Measurements from ENCODE around the gene CNEP1R1. TPM values are rescaled to one million over a fixed set of nuclear protein-coding genes. Genes with fewer than 3 reads are reported as not detected.

Gene CNEP1R1
- 8.6 TPM for polyA plus RNA-seq (2013, experiment 1 of 2)
- polyA plus RNA-seq (2013, experiment 2 of 2), result 7.9 TPM

- no peaks in the 10 kb centered on the region for H3K4me1 ChIP-seq (ENCODE audit: control insufficient read depth, low read depth, low read length)
- H4K5ac ChIP-seq (ENCODE audit: low read length), result no peak within 1 kb of the TSS
- peak within 1 kb of the TSS; percentile 94 for H3K4me2 ChIP-seq (ENCODE audit: low read length)
- WGBS (ENCODE audit: extremely low coverage, insufficient coverage, low lambda C conversion rate), result no CpG with 5 or more reads among the region's 65 CpGs
- peak within 1 kb of the TSS; percentile 25 for H3K27ac ChIP-seq (ENCODE audit: low read depth, low read length)
- H3K18ac ChIP-seq (ENCODE audit: low read length), result peak within 1 kb of the TSS; percentile 77
- H3K79me1 ChIP-seq (ENCODE audit: low read length), result peaks cover 7% of the 10 kb centered on the region
- peak within 1 kb of the TSS; percentile 95 for H3K56ac ChIP-seq (ENCODE audit: low read length)
- peak within 1 kb of the TSS; percentile 96 for H3K9ac ChIP-seq (ENCODE audit: low read length)
- peak within 1 kb of the TSS; percentile 37 for H3K23ac ChIP-seq (ENCODE audit: low read length)
- H3K79me2 ChIP-seq (ENCODE audit: control insufficient read depth, insufficient read depth, low read length), result peaks cover 11% of the 10 kb centered on the region
- H2AK5ac ChIP-seq (ENCODE audit: low read length), result no peak within 1 kb of the TSS
- no peak within 1 kb of the TSS for H2BK5ac ChIP-seq (ENCODE audit: low read length)
- H2BK15ac ChIP-seq (replicated peaks; ENCODE audit: low read depth), result no peak within 1 kb of the TSS
- no peaks in the 10 kb centered on the region for H3K27me3 ChIP-seq (ENCODE audit: insufficient read depth, low read length, poor library complexity)
- H4K8ac ChIP-seq (ENCODE audit: low read depth, low read length), result peak within 1 kb of the TSS; percentile 77
- H2BK120ac ChIP-seq (ENCODE audit: low read depth, low read length), result no peak within 1 kb of the TSS
- peak within 1 kb of the TSS; percentile 97 for H3K4me3 ChIP-seq (ENCODE audit: low read length)
- DNase-seq, result peak; percentile 99
- H3K4ac ChIP-seq (ENCODE audit: low read depth, low read length), result no peak within 1 kb of the TSS
- no peaks in the 10 kb centered on the region for H3K36me3 ChIP-seq (ENCODE audit: control insufficient read depth, insufficient read depth, low read length)
Observed at GRCh38 chr16:50024684-50025536, at the start of gene CNEP1R1. TSS of gene CNEP1R1 (plus strand) at chr16:50025225. CDS start at chr16:50025316, 91 bp downstream.

GRCh38 chr16:49977427-49977826 lies 47.6 kb upstream of the CNEP1R1 start:
- DNase-seq, result no peak
- no peaks in the 10 kb centered on the region for H3K36me3 ChIP-seq (ENCODE audit: control insufficient read depth, insufficient read depth, low read length)
- H4K8ac ChIP-seq (ENCODE audit: low read depth, low read length), result no peak overlapping the region
- H3K27me3 ChIP-seq (ENCODE audit: insufficient read depth, low read length, poor library complexity), result no peaks in the 10 kb centered on the region
- H2BK15ac ChIP-seq (replicated peaks; ENCODE audit: low read depth), result no peak overlapping the region
- no peak overlapping the region for H2AK5ac ChIP-seq (ENCODE audit: low read length)
- no peak overlapping the region for H3K23ac ChIP-seq (ENCODE audit: low read length)
- H3K27ac ChIP-seq (ENCODE audit: low read depth, low read length), result no peak overlapping the region
- no peak overlapping the region for H3K18ac ChIP-seq (ENCODE audit: low read length)
- H3K4ac ChIP-seq (ENCODE audit: low read depth, low read length), result no peak overlapping the region
- no peak overlapping the region for H3K4me2 ChIP-seq (ENCODE audit: low read length)
- no peaks in the 10 kb centered on the region for H3K79me1 ChIP-seq (ENCODE audit: low read length)
- no peak overlapping the region for H3K4me3 ChIP-seq (ENCODE audit: low read length)
- H3K4me1 ChIP-seq (ENCODE audit: control insufficient read depth, low read depth, low read length), result no peaks in the 10 kb centered on the region
- no peak overlapping the region for H4K5ac ChIP-seq (ENCODE audit: low read length)
- no peak overlapping the region for H2BK120ac ChIP-seq (ENCODE audit: low read depth, low read length)
- no peak overlapping the region for H3K56ac ChIP-seq (ENCODE audit: low read length)
- H3K79me2 ChIP-seq (ENCODE audit: control insufficient read depth, insufficient read depth, low read length), result no peaks in the 10 kb centered on the region
- H3K9ac ChIP-seq (ENCODE audit: low read length), result no peak overlapping the region
- H2BK5ac ChIP-seq (ENCODE audit: low read length), result no peak overlapping the region

- H3K27me3 ChIP-seq (ENCODE audit: insufficient read depth, low read length, poor library complexity), result no peaks in the 10 kb centered on the region
- no peak overlapping the region for H2AK5ac ChIP-seq (ENCODE audit: low read length)
- WGBS (ENCODE audit: extremely low coverage, insufficient coverage, low lambda C conversion rate), result 100% methylated on average over 5 of the region's 6 CpGs
Observed at GRCh38 chr16:49978569-49979326, 46.3 kb upstream of the CNEP1R1 start.

GRCh38 chr16:49980166-49980565 lies 44.9 kb upstream of the CNEP1R1 start:
- Histone ChIP-seq H2BK5ac (ENCODE audit: low read length) (no peak overlapping the region), H3K4me2 (ENCODE audit: low read length) (no peak overlapping the region), H4K5ac (ENCODE audit: low read length) (no peak overlapping the region), H3K18ac (ENCODE audit: low read length) (no peak overlapping the region), H4K8ac (ENCODE audit: low read depth, low read length) (no peak overlapping the region), H3K79me1 (ENCODE audit: low read length) (no peaks in the 10 kb centered on the region), H3K23ac (ENCODE audit: low read length) (no peak overlapping the region), H3K4ac (ENCODE audit: low read depth, low read length) (no peak overlapping the region), H3K27ac (ENCODE audit: low read depth, low read length) (no peak overlapping the region), H3K4me3 (ENCODE audit: low read length) (no peak overlapping the region), H3K9ac (ENCODE audit: low read length) (no peak overlapping the region), H3K27me3 (ENCODE audit: insufficient read depth, low read length, poor library complexity) (no peaks in the 10 kb centered on the region), H3K56ac (ENCODE audit: low read length) (no peak overlapping the region), H2BK15ac (replicated peaks; ENCODE audit: low read depth) (no peak overlapping the region), H2AK5ac (ENCODE audit: low read length) (no peak overlapping the region), H3K36me3 (ENCODE audit: control insufficient read depth, insufficient read depth, low read length) (no peaks in the 10 kb centered on the region), H3K79me2 (ENCODE audit: control insufficient read depth, insufficient read depth, low read length) (no peaks in the 10 kb centered on the region), H2BK120ac (ENCODE audit: low read depth, low read length) (no peak overlapping the region), H3K4me1 (ENCODE audit: control insufficient read depth, low read depth, low read length) (no peaks in the 10 kb centered on the region)
- peak; percentile 87 for DNase-seq
- WGBS (ENCODE audit: extremely low coverage, insufficient coverage, low lambda C conversion rate), result no CpG with 5 or more reads among the region's 3 CpGs

More at GRCh38 chr16:49978569-49979326, 46.3 kb upstream of the CNEP1R1 start:
- Histone ChIP-seq H3K4me2 (ENCODE audit: low read length) (no peak overlapping the region), H3K36me3 (ENCODE audit: control insufficient read depth, insufficient read depth, low read length) (no peaks in the 10 kb centered on the region), H2BK5ac (ENCODE audit: low read length) (no peak overlapping the region), H3K27ac (ENCODE audit: low read depth, low read length) (no peak overlapping the region), H3K23ac (ENCODE audit: low read length) (no peak overlapping the region), H4K8ac (ENCODE audit: low read depth, low read length) (no peak overlapping the region), H3K79me2 (ENCODE audit: control insufficient read depth, insufficient read depth, low read length) (no peaks in the 10 kb centered on the region), H4K5ac (ENCODE audit: low read length) (no peak overlapping the region), H3K4ac (ENCODE audit: low read depth, low read length) (no peak overlapping the region), H3K9ac (ENCODE audit: low read length) (no peak overlapping the region), H2BK120ac (ENCODE audit: low read depth, low read length) (no peak overlapping the region), H2BK15ac (replicated peaks; ENCODE audit: low read depth) (no peak overlapping the region), H3K4me1 (ENCODE audit: control insufficient read depth, low read depth, low read length) (no peaks in the 10 kb centered on the region), H3K18ac (ENCODE audit: low read length) (no peak overlapping the region), H3K56ac (ENCODE audit: low read length) (no peak overlapping the region), H3K79me1 (ENCODE audit: low read length) (no peaks in the 10 kb centered on the region), H3K4me3 (ENCODE audit: low read length) (no peak overlapping the region)
- no peak for DNase-seq

GRCh38 chr16:49986351-49987124 lies 38.5 kb upstream of the CNEP1R1 start:
- H3K79me1 ChIP-seq (ENCODE audit: low read length), result no peaks in the 10 kb centered on the region
- no peak for DNase-seq

More at GRCh38 chr16:49986351-49987124, 38.5 kb upstream of the CNEP1R1 start:
- Histone ChIP-seq H3K27me3 (ENCODE audit: insufficient read depth, low read length, poor library complexity) (no peaks in the 10 kb centered on the region), H3K23ac (ENCODE audit: low read length) (no peak overlapping the region), H2BK5ac (ENCODE audit: low read length) (no peak overlapping the region), H3K56ac (ENCODE audit: low read length) (no peak overlapping the region), H3K4me3 (ENCODE audit: low read length) (no peak overlapping the region), H3K4me2 (ENCODE audit: low read length) (no peak overlapping the region), H3K27ac (ENCODE audit: low read depth, low read length) (no peak overlapping the region), H3K79me2 (ENCODE audit: control insufficient read depth, insufficient read depth, low read length) (no peaks in the 10 kb centered on the region), H3K36me3 (ENCODE audit: control insufficient read depth, insufficient read depth, low read length) (no peaks in the 10 kb centered on the region), H3K4ac (ENCODE audit: low read depth, low read length) (no peak overlapping the region), H4K8ac (ENCODE audit: low read depth, low read length) (peak overlapping the region; percentile 69), H2AK5ac (ENCODE audit: low read length) (no peak overlapping the region), H3K4me1 (ENCODE audit: control insufficient read depth, low read depth, low read length) (no peaks in the 10 kb centered on the region), H3K18ac (ENCODE audit: low read length) (no peak overlapping the region), H3K9ac (ENCODE audit: low read length) (no peak overlapping the region), H2BK15ac (replicated peaks; ENCODE audit: low read depth) (no peak overlapping the region), H4K5ac (ENCODE audit: low read length) (no peak overlapping the region), H2BK120ac (ENCODE audit: low read depth, low read length) (no peak overlapping the region)
- WGBS (ENCODE audit: extremely low coverage, insufficient coverage, low lambda C conversion rate), result no CpG with 5 or more reads among the region's 17 CpGs

Data from mesendoderm (in vitro differentiated cells).